WTC11 (cell line): ENCODE measurements around the gene TATDN3. TPM values are rescaled to one million over a fixed set of nuclear protein-coding genes. Genes with fewer than 3 reads are reported as not detected.

Experiments used
- ATAC-seq: fragments of 200-7000 bp; cut with Tn5 transposase; 2 replicates; pipeline ENCODE4 v1.10.0; 2021; ENCODE audit warnings: mild to moderate bottlenecking, moderate library complexity
- CTCF ChIA-PET: fragments of 300-600 bp; sonication (Branson Sonifier 250); formaldehyde crosslinking; loops from one replicate; lab custom pipeline; 2021; ENCODE audit warnings: antibody characterized with exemption; lab: Charles Lee
- POLR2A ChIA-PET: fragments of 350-600 bp; sonication (Branson Sonifier 250); formaldehyde crosslinking; loops from one replicate; lab custom pipeline; 2021; ENCODE audit warnings: antibody characterized with exemption; lab: Charles Lee
- DNase-seq: peaks from one replicate; pipeline ENCODE4 v3.0.0; 2021; ENCODE audit warnings: low spot score
- H3K27ac Mint-ChIP-seq: 2 replicates; pipeline ENCODE4 v1.8.0; 2021; ENCODE audit warnings: mixed read lengths
- H3K27me3 Mint-ChIP-seq: 2 replicates; pipeline ENCODE4 v1.8.0; 2021; ENCODE audit warnings: low read depth, mild to moderate bottlenecking, moderate library complexity, mixed read lengths
- H3K36me3 Mint-ChIP-seq: 2 replicates; pipeline ENCODE4 v1.8.0; 2021; ENCODE audit warnings: mixed read lengths
- H3K4me1 Mint-ChIP-seq: 2 replicates; pipeline ENCODE4 v1.8.0; 2022; ENCODE audit warnings: mixed read lengths
- H3K4me3 Mint-ChIP-seq: 2 replicates; pipeline ENCODE4 v1.8.0; 2021; ENCODE audit warnings: mild to moderate bottlenecking, moderate library complexity, mixed read lengths
- H3K9me3 Mint-ChIP-seq: 2 replicates; pipeline ENCODE4 v1.8.0; 2021; ENCODE audit warnings: mixed read lengths
- CBFB ChIP-seq: sonication (generic); formaldehyde crosslinking; IDR thresholded peaks from 2 replicates; pipeline ENCODE4 v1.8.1; 2022; ENCODE audit warnings: mild to moderate bottlenecking, low read depth, missing genetic modification reagents
- ELF4 ChIP-seq: sonication (generic); formaldehyde crosslinking; IDR thresholded peaks from 2 replicates; pipeline ENCODE4 v1.8.1; 2022; ENCODE audit warnings: low read depth, mild to moderate bottlenecking, moderate library complexity, missing genetic modification reagents
- EMX1 ChIP-seq: fragments of 250-450 bp; sonication (Bioruptor Pico); IDR thresholded peaks from 2 replicates; pipeline ENCODE4 v1.8.0; 2021; ENCODE audit warnings: mild to moderate bottlenecking
- FOXK1 ChIP-seq: sonication (generic); formaldehyde crosslinking; IDR thresholded peaks from 2 replicates; pipeline ENCODE4 v1.8.0; 2022; ENCODE audit warnings: mild to moderate bottlenecking, moderate library complexity, missing genetic modification reagents
- NR2C2 ChIP-seq: sonication (generic); formaldehyde crosslinking; IDR thresholded peaks from 2 replicates; pipeline ENCODE4 v1.8.0; 2022; ENCODE audit warnings: mild to moderate bottlenecking, missing genetic modification reagents
- SMAD3 ChIP-seq: sonication (generic); formaldehyde crosslinking; IDR thresholded peaks from 2 replicates; pipeline ENCODE4 v1.8.0; 2022; ENCODE audit warnings: missing genetic modification reagents, mild to moderate bottlenecking, borderline replicate concordance
- SP1 ChIP-seq: sonication (generic); formaldehyde crosslinking; conservative IDR thresholded peaks from 2 replicates; pipeline ENCODE4 v1.8.1; 2022; ENCODE audit warnings: missing genetic modification reagents
- TCF7 ChIP-seq: sonication (generic); formaldehyde crosslinking; IDR thresholded peaks from 2 replicates; pipeline ENCODE4 v1.8.0; 2022; ENCODE audit warnings: mild to moderate bottlenecking, low read depth, missing genetic modification reagents, moderate library complexity
- TEAD4 ChIP-seq: sonication (generic); formaldehyde crosslinking; IDR thresholded peaks from 2 replicates; pipeline ENCODE4 v1.8.0; 2022; ENCODE audit warnings: mild to moderate bottlenecking, missing genetic modification reagents
- TP53 ChIP-seq: sonication (generic); formaldehyde crosslinking; IDR thresholded peaks from 2 replicates; pipeline ENCODE4 v1.8.1; 2023; ENCODE audit warnings: mild to moderate bottlenecking, missing genetic modification reagents
- ZNF219 ChIP-seq: sonication (generic); formaldehyde crosslinking; IDR thresholded peaks from 2 replicates; pipeline ENCODE4 v1.8.0; 2023; ENCODE audit warnings: missing genetic modification reagents, mild to moderate bottlenecking, borderline replicate concordance
- ZNF317 ChIP-seq: sonication (generic); formaldehyde crosslinking; IDR thresholded peaks from 2 replicates; pipeline ENCODE4 v1.8.1; 2023; ENCODE audit warnings: low read depth, mild to moderate bottlenecking, moderate library complexity, missing genetic modification reagents, borderline replicate concordance
- ZNF416 ChIP-seq: fragments of 250-450 bp; sonication (Bioruptor Pico); IDR thresholded peaks from 2 replicates; pipeline ENCODE4 v1.9.0; 2021; ENCODE audit warnings: mild to moderate bottlenecking, inconsistent platforms
- ZNF671 ChIP-seq: fragments of 250-450 bp; sonication (Bioruptor Pico); IDR thresholded peaks from 2 replicates; pipeline ENCODE4 v1.8.0; 2021; ENCODE audit warnings: mild to moderate bottlenecking
- total RNA-seq: library from RNA; stranded (reverse); gene quantifications from 3 replicates; pipeline ENCODE4 v1.2.3, GENCODE V29; 2021
- TF ChIP-seq, protein P1 (sequence below): sonication (generic); formaldehyde crosslinking; IDR thresholded peaks from 2 replicates; pipeline ENCODE4 v1.8.0; 2022; ENCODE audit warnings: mild to moderate bottlenecking, missing genetic modification reagents
- TF ChIP-seq, protein P2 (sequence below): fragments of 250-450 bp; sonication (Bioruptor Pico); conservative IDR thresholded peaks from 2 replicates; pipeline ENCODE4 v1.9.0; 2021; ENCODE audit warnings: mild to moderate bottlenecking
- TF ChIP-seq, protein P3 (sequence below): sonication (generic); formaldehyde crosslinking; IDR thresholded peaks from 2 replicates; pipeline ENCODE4 v1.8.0; 2022; ENCODE audit warnings: missing genetic modification reagents

TATDN3 gene
- total RNA-seq, 1 experiment from 2014 or later: 19.3 TPM

DNA sequence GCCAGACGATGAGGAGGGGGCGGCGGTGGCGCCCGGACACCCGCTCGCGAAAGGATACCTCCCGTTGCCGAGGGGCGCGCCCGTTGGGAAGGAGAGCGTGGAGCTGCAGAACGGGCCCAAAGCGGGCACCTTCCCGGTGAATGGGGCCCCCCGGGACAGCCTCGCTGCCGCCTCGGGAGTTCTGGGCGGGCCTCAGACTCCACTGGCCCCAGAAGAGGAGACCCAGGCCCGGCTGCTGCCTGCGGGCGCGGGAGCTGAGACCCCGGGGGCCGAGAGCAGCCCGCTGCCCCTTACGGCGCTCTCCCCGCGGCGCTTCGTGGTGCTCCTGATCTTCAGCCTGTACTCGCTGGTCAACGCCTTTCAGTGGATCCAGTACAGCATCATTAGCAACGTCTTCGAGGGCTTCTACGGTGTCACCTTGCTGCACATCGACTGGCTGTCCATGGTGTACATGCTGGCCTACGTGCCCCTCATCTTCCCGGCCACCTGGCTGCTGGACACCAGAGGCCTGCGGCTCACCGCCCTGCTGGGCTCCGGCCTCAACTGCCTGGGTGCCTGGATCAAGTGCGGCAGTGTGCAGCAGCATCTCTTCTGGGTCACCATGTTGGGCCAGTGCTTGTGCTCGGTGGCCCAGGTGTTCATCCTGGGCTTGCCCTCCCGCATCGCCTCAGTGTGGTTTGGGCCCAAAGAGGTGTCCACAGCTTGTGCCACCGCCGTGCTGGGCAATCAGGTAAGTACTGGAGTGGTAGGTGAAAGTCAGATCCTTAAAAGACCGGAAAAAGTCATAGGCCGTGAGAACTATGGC is 67.0 kb downstream of the TATDN3 start (continued):
- no peak for TF ChIP-seq ZNF416 (CRISPR knock-in tag)
- TF ChIP-seq CBFB (CRISPR knock-in tag): no peak

DNA sequence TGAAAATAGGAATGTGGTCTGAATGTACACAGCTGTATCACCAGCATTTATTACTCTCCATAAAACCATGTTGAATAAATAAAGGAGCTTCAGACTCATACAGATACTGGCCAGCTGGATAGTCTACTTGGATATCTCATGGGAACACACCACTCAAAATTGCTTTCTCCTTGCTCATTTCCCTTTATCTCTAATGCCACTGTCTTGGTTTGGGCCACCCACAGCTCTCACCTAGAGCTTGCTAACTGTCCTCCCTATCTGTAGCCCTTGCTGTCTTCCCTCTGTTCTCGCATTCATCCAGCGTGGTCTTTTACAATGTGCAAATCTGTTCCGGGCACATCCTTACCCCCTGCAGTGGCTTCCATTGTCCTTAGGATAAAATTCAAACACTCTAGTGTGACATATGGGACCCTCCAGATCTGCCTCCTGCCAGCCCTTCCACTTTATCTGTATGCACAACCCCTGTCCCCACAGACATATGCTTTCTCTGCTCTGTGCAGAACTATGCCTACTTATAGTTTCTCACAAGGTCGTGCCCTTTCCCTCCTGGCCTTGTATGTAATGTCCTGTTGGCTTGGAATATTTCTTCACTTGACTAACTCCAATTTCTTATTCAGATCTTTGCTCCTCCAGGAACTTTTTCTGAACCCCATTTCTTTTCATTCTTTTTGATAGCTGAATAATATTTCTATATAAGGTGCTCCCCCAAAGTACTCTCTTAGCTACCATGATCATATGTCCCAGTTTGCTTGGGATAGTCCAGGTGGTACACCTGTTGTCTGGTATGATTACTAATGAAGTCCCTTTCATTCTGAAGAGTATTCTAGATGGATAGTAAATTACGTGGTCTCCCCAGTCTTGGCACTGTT is 69.3 kb downstream of the TATDN3 start:
- Mint-ChIP-seq H3K27ac (no peak overlapping the region), H3K27me3 (no peaks in the 10 kb centered on the region), H3K4me1 (peaks cover 29% of the 10 kb centered on the region), H3K4me3 (no peak overlapping the region), H3K9me3 (no peaks in the 10 kb centered on the region)
- no peak for DNase-seq
- ATAC-seq: no peak
- POLR2A ChIA-PET: interaction anchor here (0.7 to 1.2 kb wide), 6 partner anchors 16 to 1760 kb away, joined by 3 to 5 read pairs (median 4); no protein-coding TSS in a partner anchor
- CTCF ChIA-PET: interaction anchor here (0.6 to 3.0 kb wide), 3 partner anchors 46 to 400 kb away, joined by 3 to 14 read pairs (median 6); no protein-coding TSS in a partner anchor
- TF ChIP-seq TEAD4 (CRISPR knock-in tag) (no peak), SP1 (CRISPR knock-in tag) (no peak), EMX1 (CRISPR knock-in tag) (no peak), ZNF317 (CRISPR knock-in tag) (no peak), TCF7 (CRISPR knock-in tag) (no peak), ZNF671 (no peak), SMAD3 (CRISPR knock-in tag) (no peak), FOXK1 (no peak), TP53 (CRISPR knock-in tag) (no peak), ELF4 (CRISPR knock-in tag) (no peak), ZNF219 (CRISPR knock-in tag) (no peak), NR2C2 (CRISPR knock-in tag) (no peak)
- TF ChIP-seq, protein P1, sequence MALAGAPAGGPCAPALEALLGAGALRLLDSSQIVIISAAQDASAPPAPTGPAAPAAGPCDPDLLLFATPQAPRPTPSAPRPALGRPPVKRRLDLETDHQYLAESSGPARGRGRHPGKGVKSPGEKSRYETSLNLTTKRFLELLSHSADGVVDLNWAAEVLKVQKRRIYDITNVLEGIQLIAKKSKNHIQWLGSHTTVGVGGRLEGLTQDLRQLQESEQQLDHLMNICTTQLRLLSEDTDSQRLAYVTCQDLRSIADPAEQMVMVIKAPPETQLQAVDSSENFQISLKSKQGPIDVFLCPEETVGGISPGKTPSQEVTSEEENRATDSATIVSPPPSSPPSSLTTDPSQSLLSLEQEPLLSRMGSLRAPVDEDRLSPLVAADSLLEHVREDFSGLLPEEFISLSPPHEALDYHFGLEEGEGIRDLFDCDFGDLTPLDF: no peak
- TF ChIP-seq, protein P2, sequence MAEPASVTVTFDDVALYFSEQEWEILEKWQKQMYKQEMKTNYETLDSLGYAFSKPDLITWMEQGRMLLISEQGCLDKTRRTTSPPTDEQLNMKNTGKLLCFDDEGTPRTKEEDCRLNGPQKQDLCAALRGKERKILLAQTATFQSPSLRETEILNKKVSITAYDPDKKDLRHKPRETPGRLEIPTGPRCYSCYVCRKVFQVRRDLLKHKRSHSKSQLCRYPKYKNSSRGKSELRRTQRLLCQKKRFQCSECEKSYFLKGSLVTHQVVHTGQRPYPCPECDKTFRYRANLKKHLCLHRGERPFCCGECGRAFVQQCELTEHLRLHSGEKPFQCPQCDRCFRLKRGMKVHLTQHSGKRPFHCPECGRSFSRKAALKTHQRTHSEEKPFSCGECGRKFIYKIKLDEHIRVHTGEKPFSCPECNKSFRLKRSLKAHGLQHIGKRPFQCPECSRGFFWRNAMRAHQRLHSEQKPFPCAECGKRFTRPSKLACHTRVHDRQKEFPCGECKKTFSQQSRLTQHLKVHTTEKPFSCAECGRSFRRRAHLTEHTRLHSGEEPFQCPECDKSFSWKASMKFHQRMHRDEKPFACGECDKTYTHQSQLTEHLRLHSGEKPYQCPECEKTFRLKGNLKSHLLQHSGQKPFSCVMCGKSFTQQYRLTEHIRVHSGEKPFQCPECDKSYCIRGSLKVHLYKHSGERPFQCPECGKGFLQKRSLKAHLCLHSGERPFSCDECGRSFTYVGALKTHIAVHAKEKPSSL (CRISPR knock-in tag): no peak
- TF ChIP-seq, protein P3, sequence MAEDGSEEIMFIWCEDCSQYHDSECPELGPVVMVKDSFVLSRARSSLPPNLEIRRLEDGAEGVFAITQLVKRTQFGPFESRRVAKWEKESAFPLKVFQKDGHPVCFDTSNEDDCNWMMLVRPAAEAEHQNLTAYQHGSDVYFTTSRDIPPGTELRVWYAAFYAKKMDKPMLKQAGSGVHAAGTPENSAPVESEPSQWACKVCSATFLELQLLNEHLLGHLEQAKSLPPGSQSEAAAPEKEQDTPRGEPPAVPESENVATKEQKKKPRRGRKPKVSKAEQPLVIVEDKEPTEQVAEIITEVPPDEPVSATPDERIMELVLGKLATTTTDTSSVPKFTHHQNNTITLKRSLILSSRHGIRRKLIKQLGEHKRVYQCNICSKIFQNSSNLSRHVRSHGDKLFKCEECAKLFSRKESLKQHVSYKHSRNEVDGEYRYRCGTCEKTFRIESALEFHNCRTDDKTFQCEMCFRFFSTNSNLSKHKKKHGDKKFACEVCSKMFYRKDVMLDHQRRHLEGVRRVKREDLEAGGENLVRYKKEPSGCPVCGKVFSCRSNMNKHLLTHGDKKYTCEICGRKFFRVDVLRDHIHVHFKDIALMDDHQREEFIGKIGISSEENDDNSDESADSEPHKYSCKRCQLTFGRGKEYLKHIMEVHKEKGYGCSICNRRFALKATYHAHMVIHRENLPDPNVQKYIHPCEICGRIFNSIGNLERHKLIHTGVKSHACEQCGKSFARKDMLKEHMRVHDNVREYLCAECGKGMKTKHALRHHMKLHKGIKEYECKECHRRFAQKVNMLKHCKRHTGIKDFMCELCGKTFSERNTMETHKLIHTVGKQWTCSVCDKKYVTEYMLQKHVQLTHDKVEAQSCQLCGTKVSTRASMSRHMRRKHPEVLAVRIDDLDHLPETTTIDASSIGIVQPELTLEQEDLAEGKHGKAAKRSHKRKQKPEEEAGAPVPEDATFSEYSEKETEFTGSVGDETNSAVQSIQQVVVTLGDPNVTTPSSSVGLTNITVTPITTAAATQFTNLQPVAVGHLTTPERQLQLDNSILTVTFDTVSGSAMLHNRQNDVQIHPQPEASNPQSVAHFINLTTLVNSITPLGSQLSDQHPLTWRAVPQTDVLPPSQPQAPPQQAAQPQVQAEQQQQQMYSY (CRISPR knock-in tag): no peak
- TF ChIP-seq, all 79 proteins: peak for 0
- H3K36me3 Mint-ChIP-seq: peaks cover 30% of the 10 kb centered on the region
